K562 (cell line): ENCODE results near the gene ATP1A2. TPM values are rescaled to one million over a fixed set of nuclear protein-coding genes. Genes with fewer than 3 reads are reported as not detected.

ENCODE experiments used
- ATAC-seq: fragments of 200-7000 bp; cut with Tn5 transposase; 3 replicates; pipeline ENCODE4 v1.9.1; 2020; ENCODE audit warnings: moderate library complexity
- BruUV-seq: library from RNA; stranded (reverse); fragments of 400-500 nt; replicated peaks from 2 replicates; lab custom pipeline; 2021; lab: Mats Ljungman, UMichigan
- CTCF ChIA-PET: fragments of 300-600 bp; formaldehyde crosslinking; extraction: SDS; loops from one replicate; lab custom pipeline; 2021; ENCODE audit warnings: low intra/inter-chr PET ratio; lab: Yijun Ruan, JAX
- POLR2A ChIA-PET: fragments of 300-600, 350-650 bp; sonication (Branson Sonifier 250); formaldehyde crosslinking; extraction: SDS; loops from one replicate; lab custom pipeline; 2021; ENCODE audit warnings: antibody characterized with exemption, inconsistent platforms; lab: Yijun Ruan, JAX
- DNase-seq, 4 experiments: peaks; one replicate each; pipeline versions ENCODE4 v3.0.0 to v3.0.0-alpha.2; 2011 to 2018; ENCODE audit warnings: low spot score in 3 of 4, mixed read lengths in 3 of 4; ENCODE audit errors: extremely low read depth in 1 of 4
- FAIRE-seq: peaks from 2 replicates; lab custom pipeline; 2011; peaks lifted over from hg19 to GRCh38; lab: Jason Lieb, UNC
- H2AFZ ChIP-seq: 2 replicates; pipeline ENCODE4 v1.6.0; 2011; ENCODE audit warnings: low read depth, low read length, control low read depth, inconsistent platforms
- H3K27ac ChIP-seq: fragments of 200-600 bp; 3 replicates; pipeline ENCODE4 v1.8.0; 2011; ENCODE audit warnings: low read depth, mild to moderate bottlenecking, control low read depth, inconsistent platforms, low read length, moderate library complexity, mixed read lengths; ENCODE audit errors: extremely low read depth
- H3K27me3 ChIP-seq, 2 experiments: fragments of 300-600 bp in 1 of 2; 2 replicates in 1 of 2; 3 replicates in 1 of 2; pipeline versions ENCODE4 v1.6.0 to v1.8.0; 2011; ENCODE audit warnings: inconsistent platforms in 2 of 2, low read length in 2 of 2, mild to moderate bottlenecking in 1 of 2, mixed read lengths in 1 of 2, moderate library complexity in 1 of 2; ENCODE audit not compliant: control insufficient read depth in 2 of 2, insufficient read depth in 2 of 2
- H3K36me3 ChIP-seq: fragments of 300-600 bp; 3 replicates; pipeline ENCODE4 v1.8.0; 2011; ENCODE audit warnings: mild to moderate bottlenecking, low read length, inconsistent platforms; ENCODE audit not compliant: control insufficient read depth, insufficient read depth
- H3K4me1 ChIP-seq, 2 experiments: fragments of 200-600 bp in 1 of 2; replicated peaks in 1 of 2; 2 replicates in 1 of 2; 3 replicates in 1 of 2; pipeline versions ENCODE4 v1.5.1 to v1.8.0; 2011; ENCODE audit warnings: inconsistent platforms in 2 of 2, low read length in 2 of 2, mild to moderate bottlenecking in 1 of 2, mixed read lengths in 1 of 2, moderate library complexity in 1 of 2; ENCODE audit not compliant: control insufficient read depth in 2 of 2, insufficient read depth in 2 of 2
- H3K4me2 ChIP-seq: 2 replicates; pipeline ENCODE4 v1.6.1; 2011; ENCODE audit warnings: low read length, control low read depth, inconsistent platforms, mixed read lengths; ENCODE audit not compliant: insufficient read depth
- H3K4me3 ChIP-seq: fragments of 200-600 bp; sonication (generic), shearing (Covaris generic); 2 replicates; pipeline ENCODE4 v1.5.1; 2016; ENCODE audit warnings: control low read depth, inconsistent platforms
- H3K79me2 ChIP-seq: fragments of 200-600 bp; 3 replicates; pipeline ENCODE4 v1.8.0; 2011; ENCODE audit warnings: low read length, inconsistent platforms; ENCODE audit not compliant: control insufficient read depth, insufficient read depth
- H3K9ac ChIP-seq, 2 experiments: 2 replicates each; pipeline versions ENCODE4 v1.6.0 to v1.6.1; 2011; ENCODE audit warnings: low read depth in 2 of 2, low read length in 2 of 2, control low read depth in 1 of 2, inconsistent platforms in 1 of 2, mild to moderate bottlenecking in 1 of 2, mixed read lengths in 1 of 2; ENCODE audit not compliant: insufficient read depth in 1 of 2
- H3K9me1 ChIP-seq: one replicate; pipeline ENCODE4 v1.6.0; 2011; ENCODE audit warnings: inconsistent platforms, mild to moderate bottlenecking, low read length, moderate library complexity; ENCODE audit not compliant: control insufficient read depth, insufficient read depth
- H3K9me3 ChIP-seq: replicated peaks from 2 replicates; pipeline ENCODE4 v1.5.1; 2011; ENCODE audit warnings: low read depth, low read length, inconsistent platforms; ENCODE audit not compliant: control insufficient read depth, insufficient read depth
- H4K20me1 ChIP-seq: replicated peaks from 2 replicates; pipeline ENCODE4 v1.6.1; 2011; ENCODE audit warnings: low read length, inconsistent platforms, mixed read lengths; ENCODE audit not compliant: control insufficient read depth, insufficient read depth
- E2F3 ChIP-seq: fragments of 250-450 bp; sonication (Bioruptor Pico); IDR thresholded peaks from 2 replicates; pipeline ENCODE4 v1.4.0; 2020; ENCODE audit warnings: mild to moderate bottlenecking
- HNRNPH1 ChIP-seq: fragments of 200-400 bp; formaldehyde crosslinking; optimal IDR thresholded peaks from 2 replicates; pipeline ENCODE3; 2017; ENCODE audit warnings: low read depth, mild to moderate bottlenecking, low read length, moderate library complexity
- KDM1A ChIP-seq, 2 experiments: fragments of 450-650 bp; IDR thresholded peaks; 2 replicates each; pipeline ENCODE4 v1.6.1; 2016; ENCODE audit warnings: mild to moderate bottlenecking in 2 of 2
- MCM7 ChIP-seq, 2 experiments: fragments of 450-650 bp; IDR thresholded peaks; 2 replicates each; pipeline ENCODE4 v1.6.1; 2016 to 2018
- MED1 ChIP-seq: sonication (generic); formaldehyde crosslinking; IDR thresholded peaks from 2 replicates; pipeline ENCODE4 v1.8.1; 2023; ENCODE audit warnings: missing genetic modification reagents, borderline replicate concordance
- NFIC ChIP-seq: fragments of 450-650 bp; IDR thresholded peaks from 2 replicates; pipeline ENCODE4 v1.6.1; 2017; ENCODE audit warnings: mild to moderate bottlenecking, inconsistent platforms
- POLR2B ChIP-seq: fragments of 450-650 bp; IDR thresholded peaks from 2 replicates; pipeline ENCODE4 v1.6.1; 2018; ENCODE audit warnings: low read depth; ENCODE audit not compliant: partially characterized antibody
- RHOXF2B ChIP-seq: fragments of 250-450 bp; sonication (Bioruptor Pico); conservative IDR thresholded peaks from 2 replicates; pipeline ENCODE4 v1.5.1; 2021
- SAFB2 ChIP-seq: fragments of 200-400 bp; formaldehyde crosslinking; IDR thresholded peaks from 2 replicates; pipeline ENCODE4 v1.6.1; 2018; ENCODE audit warnings: borderline replicate concordance, low read length, low read depth, moderate library complexity; ENCODE audit not compliant: severe bottlenecking
- TAF1 ChIP-seq: IDR thresholded peaks from 2 replicates; pipeline ENCODE4 v1.6.1; 2011; ENCODE audit warnings: mild to moderate bottlenecking, low read length, moderate library complexity; ENCODE audit not compliant: insufficient read depth, control insufficient read depth, severe bottlenecking; ENCODE audit errors: extremely low read depth
- TAF7 ChIP-seq: fragments of 450-650 bp; IDR thresholded peaks from 2 replicates; pipeline ENCODE4 v1.6.1; 2016; ENCODE audit warnings: missing genetic modification characterization, missing compliant biosample characterization
- XRCC3 ChIP-seq: fragments of 450-650 bp; IDR thresholded peaks from 2 replicates; pipeline ENCODE4 v1.6.1; 2017; ENCODE audit warnings: mild to moderate bottlenecking, moderate library complexity
- WGBS: fragments of 100-300 bp; shearing (Covaris generic); methylation state at CpG from one replicate; pipeline ENCODE4 v1.1.6; 2016; ENCODE audit warnings: low coverage, mixed read lengths; ENCODE audit not compliant: insufficient coverage; ENCODE audit errors: missing lambda C conversion rate; 5-methylcytosine and 5-hydroxymethylcytosine counted together
- in situ Hi-C: fragments of 300-500 bp; cut with MboI; formaldehyde crosslinking; loops from 4 replicates; pipeline ENCODE4 v1.15.0; 2018; ENCODE audit warnings: inconsistent platforms, mixed read lengths
- intact Hi-C: fragments of 100-400 bp; cut with micrococcal nuclease; formaldehyde crosslinking; loops from 2 replicates; pipeline ENCODE4 v1.14.2; 2022
- polyA plus RNA-seq, 8 experiments: library from polyadenylated mRNA; depleted of rRNA in 4 of 8; stranded (reverse) in 5 of 8; unstranded in 3 of 8; fragments of >200 nt; fragmentation: Nextera tagmentation in 2 of 8; fragmentation: Illumina TruSeq in 1 of 8; extraction: Ambion mirVana in 2 of 8; extraction: Trizol in 1 of 8; gene quantifications; 2 replicates each; pipeline versions ENCODE4 v1.2.1 to v1.2.3, GENCODE V29; 2011 to 2014; ENCODE audit warnings: inconsistent platforms in 1 of 8, missing spikeins in 1 of 8
- total RNA-seq, 7 experiments: library from RNA; depleted of rRNA in 6 of 7; stranded (reverse); fragments of >200 nt in 6 of 7; fragmentation: Illumina TruSeq in 2 of 7; extraction: Trizol in 2 of 7; gene quantifications; 2 replicates each; pipeline versions ENCODE4 v1.2.1 to v1.2.3, GENCODE V29; 2011 to 2021; ENCODE audit warnings: low replicate concordance in 1 of 7
- TF ChIP-seq, protein P1 (sequence below): fragments of 200-600 bp; sonication (generic); IDR thresholded peaks from one replicate; pipeline ENCODE4 v1.6.1; 2012; ENCODE audit warnings: mild to moderate bottlenecking, low read depth, low read length, inconsistent platforms

ATP1A2 gene
- total and polyA plus RNA-seq, 9 of the 15 experiments (the other 6 are each of a cell fraction or from before 2014, with no cell fraction given), result 0.04 to 0.11 (median 0.09) TPM; not detected in 6

DNA sequence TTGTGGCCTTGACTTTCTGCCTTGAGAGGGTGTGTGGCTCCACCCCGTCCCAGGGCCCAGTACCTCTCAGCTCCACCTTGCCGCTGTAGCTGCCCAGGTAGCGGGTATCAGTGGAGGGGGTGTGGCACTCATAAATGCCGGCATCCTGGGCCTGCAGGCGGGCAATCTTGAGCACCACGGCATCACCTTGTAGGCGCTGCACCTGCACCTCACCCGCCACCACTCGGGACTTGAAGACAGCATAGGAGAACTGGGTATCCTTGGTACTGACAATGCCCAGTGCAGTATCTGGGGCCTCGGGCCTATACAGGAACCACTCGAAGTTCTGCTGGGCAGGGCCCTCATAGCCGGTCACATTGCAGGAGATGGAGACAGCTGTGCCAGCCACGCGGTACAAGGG lies 20.8 kb upstream of the ATP1A2 start:
- no TSS peak for BruUV-seq
- no peaks in the 10 kb centered on the region for H3K9me1 ChIP-seq
- CTCF ChIA-PET, result interaction anchor here (0.7 kb wide), 1 partner anchor 126 kb away, joined by 3 read pairs; no protein-coding TSS in a partner anchor
- no peaks in the 10 kb centered on the region for H3K27me3 ChIP-seq
- H3K79me2 ChIP-seq, result no peaks in the 10 kb centered on the region
- ATAC-seq (no peak), FAIRE-seq (no peak), DNase-seq (no peak)
- intact Hi-C loops (no loop called here), in situ Hi-C loops (no loop called here)
- H3K4me1 ChIP-seq, result peaks cover 7 to 38% of the 10 kb centered on the region in 2 experiments; a peak in 4 of 5 replicates
- POLR2A ChIA-PET, result no interaction called here
- H3K36me3 ChIP-seq, result no peaks in the 10 kb centered on the region
- H3K9ac ChIP-seq, result no peak overlapping the region
- no peak overlapping the region for H2AFZ ChIP-seq
- no peak overlapping the region for H3K27ac ChIP-seq
- peaks cover 4% of the 10 kb centered on the region; the same call in 1 of the 2 replicates for H4K20me1 ChIP-seq
- no peaks in the 10 kb centered on the region for H3K9me3 ChIP-seq
- WGBS, result 92% methylated on average over 9 of the region's 14 CpGs
- no peak overlapping the region for H3K4me3 ChIP-seq
- H3K4me2 ChIP-seq, result no peak overlapping the region
- no peak for TF ChIP-seq TAF7 (tag)
- no peak for TF ChIP-seq POLR2B
- TF ChIP-seq, protein P1, sequence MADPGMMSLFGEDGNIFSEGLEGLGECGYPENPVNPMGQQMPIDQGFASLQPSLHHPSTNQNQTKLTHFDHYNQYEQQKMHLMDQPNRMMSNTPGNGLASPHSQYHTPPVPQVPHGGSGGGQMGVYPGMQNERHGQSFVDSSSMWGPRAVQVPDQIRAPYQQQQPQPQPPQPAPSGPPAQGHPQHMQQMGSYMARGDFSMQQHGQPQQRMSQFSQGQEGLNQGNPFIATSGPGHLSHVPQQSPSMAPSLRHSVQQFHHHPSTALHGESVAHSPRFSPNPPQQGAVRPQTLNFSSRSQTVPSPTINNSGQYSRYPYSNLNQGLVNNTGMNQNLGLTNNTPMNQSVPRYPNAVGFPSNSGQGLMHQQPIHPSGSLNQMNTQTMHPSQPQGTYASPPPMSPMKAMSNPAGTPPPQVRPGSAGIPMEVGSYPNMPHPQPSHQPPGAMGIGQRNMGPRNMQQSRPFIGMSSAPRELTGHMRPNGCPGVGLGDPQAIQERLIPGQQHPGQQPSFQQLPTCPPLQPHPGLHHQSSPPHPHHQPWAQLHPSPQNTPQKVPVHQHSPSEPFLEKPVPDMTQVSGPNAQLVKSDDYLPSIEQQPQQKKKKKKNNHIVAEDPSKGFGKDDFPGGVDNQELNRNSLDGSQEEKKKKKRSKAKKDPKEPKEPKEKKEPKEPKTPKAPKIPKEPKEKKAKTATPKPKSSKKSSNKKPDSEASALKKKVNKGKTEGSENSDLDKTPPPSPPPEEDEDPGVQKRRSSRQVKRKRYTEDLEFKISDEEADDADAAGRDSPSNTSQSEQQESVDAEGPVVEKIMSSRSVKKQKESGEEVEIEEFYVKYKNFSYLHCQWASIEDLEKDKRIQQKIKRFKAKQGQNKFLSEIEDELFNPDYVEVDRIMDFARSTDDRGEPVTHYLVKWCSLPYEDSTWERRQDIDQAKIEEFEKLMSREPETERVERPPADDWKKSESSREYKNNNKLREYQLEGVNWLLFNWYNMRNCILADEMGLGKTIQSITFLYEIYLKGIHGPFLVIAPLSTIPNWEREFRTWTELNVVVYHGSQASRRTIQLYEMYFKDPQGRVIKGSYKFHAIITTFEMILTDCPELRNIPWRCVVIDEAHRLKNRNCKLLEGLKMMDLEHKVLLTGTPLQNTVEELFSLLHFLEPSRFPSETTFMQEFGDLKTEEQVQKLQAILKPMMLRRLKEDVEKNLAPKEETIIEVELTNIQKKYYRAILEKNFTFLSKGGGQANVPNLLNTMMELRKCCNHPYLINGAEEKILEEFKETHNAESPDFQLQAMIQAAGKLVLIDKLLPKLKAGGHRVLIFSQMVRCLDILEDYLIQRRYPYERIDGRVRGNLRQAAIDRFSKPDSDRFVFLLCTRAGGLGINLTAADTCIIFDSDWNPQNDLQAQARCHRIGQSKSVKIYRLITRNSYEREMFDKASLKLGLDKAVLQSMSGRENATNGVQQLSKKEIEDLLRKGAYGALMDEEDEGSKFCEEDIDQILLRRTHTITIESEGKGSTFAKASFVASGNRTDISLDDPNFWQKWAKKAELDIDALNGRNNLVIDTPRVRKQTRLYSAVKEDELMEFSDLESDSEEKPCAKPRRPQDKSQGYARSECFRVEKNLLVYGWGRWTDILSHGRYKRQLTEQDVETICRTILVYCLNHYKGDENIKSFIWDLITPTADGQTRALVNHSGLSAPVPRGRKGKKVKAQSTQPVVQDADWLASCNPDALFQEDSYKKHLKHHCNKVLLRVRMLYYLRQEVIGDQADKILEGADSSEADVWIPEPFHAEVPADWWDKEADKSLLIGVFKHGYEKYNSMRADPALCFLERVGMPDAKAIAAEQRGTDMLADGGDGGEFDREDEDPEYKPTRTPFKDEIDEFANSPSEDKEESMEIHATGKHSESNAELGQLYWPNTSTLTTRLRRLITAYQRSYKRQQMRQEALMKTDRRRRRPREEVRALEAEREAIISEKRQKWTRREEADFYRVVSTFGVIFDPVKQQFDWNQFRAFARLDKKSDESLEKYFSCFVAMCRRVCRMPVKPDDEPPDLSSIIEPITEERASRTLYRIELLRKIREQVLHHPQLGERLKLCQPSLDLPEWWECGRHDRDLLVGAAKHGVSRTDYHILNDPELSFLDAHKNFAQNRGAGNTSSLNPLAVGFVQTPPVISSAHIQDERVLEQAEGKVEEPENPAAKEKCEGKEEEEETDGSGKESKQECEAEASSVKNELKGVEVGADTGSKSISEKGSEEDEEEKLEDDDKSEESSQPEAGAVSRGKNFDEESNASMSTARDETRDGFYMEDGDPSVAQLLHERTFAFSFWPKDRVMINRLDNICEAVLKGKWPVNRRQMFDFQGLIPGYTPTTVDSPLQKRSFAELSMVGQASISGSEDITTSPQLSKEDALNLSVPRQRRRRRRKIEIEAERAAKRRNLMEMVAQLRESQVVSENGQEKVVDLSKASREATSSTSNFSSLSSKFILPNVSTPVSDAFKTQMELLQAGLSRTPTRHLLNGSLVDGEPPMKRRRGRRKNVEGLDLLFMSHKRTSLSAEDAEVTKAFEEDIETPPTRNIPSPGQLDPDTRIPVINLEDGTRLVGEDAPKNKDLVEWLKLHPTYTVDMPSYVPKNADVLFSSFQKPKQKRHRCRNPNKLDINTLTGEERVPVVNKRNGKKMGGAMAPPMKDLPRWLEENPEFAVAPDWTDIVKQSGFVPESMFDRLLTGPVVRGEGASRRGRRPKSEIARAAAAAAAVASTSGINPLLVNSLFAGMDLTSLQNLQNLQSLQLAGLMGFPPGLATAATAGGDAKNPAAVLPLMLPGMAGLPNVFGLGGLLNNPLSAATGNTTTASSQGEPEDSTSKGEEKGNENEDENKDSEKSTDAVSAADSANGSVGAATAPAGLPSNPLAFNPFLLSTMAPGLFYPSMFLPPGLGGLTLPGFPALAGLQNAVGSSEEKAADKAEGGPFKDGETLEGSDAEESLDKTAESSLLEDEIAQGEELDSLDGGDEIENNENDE, result no peak
- TF ChIP-seq MED1 (CRISPR knock-in tag), result no peak
- no peak for TF ChIP-seq RHOXF2B (CRISPR knock-in tag)
- no peak for TF ChIP-seq TAF1
- no peak for TF ChIP-seq XRCC3
- TF ChIP-seq SAFB2, result no peak
- TF ChIP-seq HNRNPH1, result no peak
- no peak for TF ChIP-seq NFIC
- no peak for TF ChIP-seq MCM7 (IDR thresholded peaks at IDR 0.05)
- no peak for TF ChIP-seq KDM1A (IDR thresholded peaks at IDR 0.05)
- no peak for TF ChIP-seq E2F3
